ENCODE results near the gene HRCT1.

GRCh38 chr9:35940458-35941407, 34.7 kb downstream of the HRCT1 start:
- TF ChIP-seq, protein P1, sequence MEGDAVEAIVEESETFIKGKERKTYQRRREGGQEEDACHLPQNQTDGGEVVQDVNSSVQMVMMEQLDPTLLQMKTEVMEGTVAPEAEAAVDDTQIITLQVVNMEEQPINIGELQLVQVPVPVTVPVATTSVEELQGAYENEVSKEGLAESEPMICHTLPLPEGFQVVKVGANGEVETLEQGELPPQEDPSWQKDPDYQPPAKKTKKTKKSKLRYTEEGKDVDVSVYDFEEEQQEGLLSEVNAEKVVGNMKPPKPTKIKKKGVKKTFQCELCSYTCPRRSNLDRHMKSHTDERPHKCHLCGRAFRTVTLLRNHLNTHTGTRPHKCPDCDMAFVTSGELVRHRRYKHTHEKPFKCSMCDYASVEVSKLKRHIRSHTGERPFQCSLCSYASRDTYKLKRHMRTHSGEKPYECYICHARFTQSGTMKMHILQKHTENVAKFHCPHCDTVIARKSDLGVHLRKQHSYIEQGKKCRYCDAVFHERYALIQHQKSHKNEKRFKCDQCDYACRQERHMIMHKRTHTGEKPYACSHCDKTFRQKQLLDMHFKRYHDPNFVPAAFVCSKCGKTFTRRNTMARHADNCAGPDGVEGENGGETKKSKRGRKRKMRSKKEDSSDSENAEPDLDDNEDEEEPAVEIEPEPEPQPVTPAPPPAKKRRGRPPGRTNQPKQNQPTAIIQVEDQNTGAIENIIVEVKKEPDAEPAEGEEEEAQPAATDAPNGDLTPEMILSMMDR (IDR thresholded peaks at IDR 0.05; ENCODE audit: low read length), result no peak
- TF ChIP-seq EZH2 (IDR thresholded peaks at IDR 0.05; ENCODE audit: borderline replicate concordance, low read length), result no peak

All from OCI-LY1 (cell line).